HG03460 (cell line): Measurements from ENCODE around the gene CHST11.

Source experiments
- ATAC-seq: cut with Tn5 transposase; IDR thresholded peaks from one replicate; pipeline ENCODE4 v1.9.1; 2021; ENCODE audit not compliant: unreplicated experiment

The CHST11 gene

DNA sequence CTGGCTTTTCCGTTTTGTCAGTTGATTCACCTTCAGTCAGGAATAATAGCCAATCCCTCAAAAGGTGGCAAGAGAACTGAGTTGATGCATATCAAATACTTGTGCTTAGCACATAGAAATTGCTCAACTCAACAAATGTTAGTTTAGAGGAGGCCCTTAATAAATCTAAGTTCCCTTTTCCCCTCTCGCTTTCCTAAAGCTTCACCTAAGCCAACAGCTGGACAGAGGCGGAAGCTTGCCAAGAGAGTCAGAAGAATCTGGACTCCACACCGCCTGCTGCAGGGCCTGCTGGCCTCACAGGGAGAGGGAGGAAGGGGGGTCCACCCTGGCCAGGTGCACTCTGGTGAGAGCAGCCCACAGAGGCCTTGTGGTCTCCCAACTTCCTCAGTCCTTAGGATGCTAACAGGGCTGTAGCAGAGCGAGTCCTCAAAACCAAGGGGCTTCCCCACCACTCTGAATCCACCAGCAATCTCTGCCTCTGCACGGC is 213.1 kb downstream of the CHST11 start:
- ATAC-seq = peak; percentile 68

DNA sequence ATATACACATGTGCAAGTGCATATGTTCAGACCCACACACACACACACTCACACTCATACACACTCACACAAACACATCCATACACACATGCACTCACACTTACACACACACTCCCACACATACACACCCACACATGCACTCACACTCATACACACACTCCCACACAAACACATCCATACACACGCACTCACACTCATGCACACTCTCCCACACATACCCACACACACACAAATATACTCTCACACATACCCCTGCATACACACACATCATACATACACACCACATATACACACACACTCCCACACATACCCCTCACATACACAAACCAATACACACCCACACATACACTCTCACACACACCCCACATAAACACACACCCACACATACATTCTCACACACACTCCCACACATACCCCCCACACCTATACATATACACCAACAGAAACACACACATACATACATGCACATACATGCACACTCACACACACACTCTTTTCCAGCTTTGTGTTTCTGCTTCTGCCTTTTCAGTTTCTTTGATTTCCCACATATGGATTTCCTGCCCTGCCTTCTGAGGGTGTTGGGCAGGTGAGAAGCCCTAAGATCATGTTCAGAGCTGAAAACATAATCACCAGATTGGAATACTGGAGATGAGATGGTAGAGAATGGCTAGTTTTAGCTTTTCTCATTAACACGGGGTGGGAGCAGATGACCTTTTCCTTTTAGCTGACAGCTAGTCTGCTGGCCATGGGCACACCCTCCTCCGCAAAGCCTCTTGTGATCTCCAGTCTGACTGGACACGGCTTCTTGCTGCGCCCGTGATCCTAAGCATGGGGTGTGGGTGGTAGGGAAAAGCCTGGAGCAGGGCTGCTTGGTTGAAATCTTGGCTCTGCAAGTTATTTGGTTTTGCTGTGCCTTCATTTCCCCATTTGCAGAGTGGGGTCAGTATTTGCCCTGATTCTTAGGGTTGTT is 214.0 kb downstream of the CHST11 start:
- no peak for ATAC-seq

- ATAC-seq = peak; percentile 53
Measured at GRCh38 chr12:104671409-104672095, 214.8 kb downstream of the CHST11 start.

DNA sequence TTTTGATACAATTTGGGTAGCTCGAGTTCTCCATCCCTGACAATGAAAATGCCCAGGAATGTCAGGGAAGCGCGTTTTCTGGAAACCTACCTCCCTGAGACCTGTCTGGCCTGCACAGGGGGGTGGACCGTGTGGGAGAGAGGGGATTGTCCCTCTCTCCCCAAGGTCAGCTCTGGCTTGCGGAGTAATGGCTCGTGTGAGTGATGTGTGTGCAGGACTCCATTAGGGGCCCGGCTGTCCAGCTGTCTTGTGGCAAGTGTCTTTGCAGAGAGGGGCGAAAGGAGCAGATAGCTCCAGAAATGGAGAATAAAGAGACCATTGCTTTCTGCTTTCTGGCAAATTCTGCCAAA is 215.3 kb downstream of the CHST11 start:
- no peak for ATAC-seq

DNA sequence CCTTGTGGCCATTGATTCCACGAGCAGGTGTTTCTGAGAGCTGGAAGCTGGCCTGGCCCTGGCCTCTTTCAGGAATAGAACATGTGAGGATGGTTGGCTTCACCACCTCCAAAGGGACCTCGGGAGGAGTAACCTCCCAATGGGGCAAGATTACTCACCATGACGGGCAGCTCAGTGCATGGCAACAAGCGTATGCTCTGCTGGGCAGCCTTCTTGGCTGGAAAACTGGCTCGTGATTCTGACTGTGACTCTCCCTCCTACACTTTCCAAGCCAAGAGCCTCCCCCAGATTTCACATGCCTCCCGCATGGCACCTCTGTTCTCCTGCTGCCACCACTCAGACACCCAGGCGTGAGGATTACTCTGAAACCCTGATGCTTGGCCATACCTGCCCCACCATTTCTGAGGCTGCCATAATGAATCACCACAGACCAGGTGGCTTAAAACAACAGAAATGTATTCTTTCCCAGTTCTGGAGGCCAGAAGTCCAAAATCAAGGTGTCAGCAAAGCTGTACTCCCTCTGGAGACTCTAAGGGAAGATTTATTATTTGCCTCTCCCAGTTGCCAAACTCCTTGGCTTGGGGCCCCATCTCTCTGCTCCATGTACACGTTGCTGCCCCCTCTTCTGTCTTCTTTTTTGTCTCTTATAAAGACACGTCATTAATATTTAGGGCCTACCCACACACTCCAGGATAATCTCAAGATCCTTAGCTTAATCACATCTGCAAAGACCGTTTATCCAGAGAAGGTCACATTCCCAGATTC is 215.9 kb downstream of the CHST11 start:
- ATAC-seq = no peak

DNA sequence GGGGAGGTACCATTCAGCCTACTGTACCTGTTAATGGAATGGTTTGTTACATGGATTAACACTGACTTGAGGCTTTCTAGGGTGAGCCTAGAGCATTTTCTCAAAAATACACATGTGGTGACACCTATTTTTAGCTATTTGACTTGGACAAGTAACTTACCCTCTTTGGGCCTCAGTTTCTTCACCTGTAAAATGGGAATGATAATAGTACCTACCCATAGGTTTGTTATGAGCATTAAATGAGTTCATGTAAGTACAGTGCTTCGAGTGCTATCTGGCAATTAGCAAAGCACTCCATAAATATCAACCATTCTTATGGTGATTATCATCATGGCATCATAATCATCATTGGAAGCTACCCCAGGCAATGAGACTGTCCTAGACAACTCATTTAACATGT is 216.5 kb downstream of the CHST11 start:
- no peak for ATAC-seq

GRCh38 chr12:104673696-104674482 is 217.1 kb downstream of the CHST11 start:
- no peak for ATAC-seq

DNA sequence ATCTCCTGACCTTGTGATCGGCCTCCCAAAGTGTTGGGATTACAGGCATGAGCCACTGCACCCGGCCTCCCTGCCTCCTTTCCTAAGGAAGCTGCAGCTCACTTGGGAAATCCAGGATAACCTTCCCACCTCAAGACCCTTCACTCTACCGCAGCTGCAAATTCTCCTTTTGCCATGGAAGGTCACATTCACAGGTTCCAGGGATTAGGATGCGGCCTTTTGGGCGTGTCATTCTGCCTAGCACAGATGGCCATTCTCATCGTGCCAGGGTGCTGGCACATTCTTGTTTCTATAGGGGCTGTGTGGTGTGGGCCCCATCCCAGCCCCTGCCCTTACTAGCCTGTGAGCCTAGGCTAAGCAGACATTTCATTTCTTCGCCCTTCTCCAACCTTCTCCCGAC is 219.9 kb downstream of the CHST11 start:
- no peak for ATAC-seq

- no peak for ATAC-seq
Measured at GRCh38 chr12:104677441-104678089, 220.8 kb downstream of the CHST11 start.

DNA sequence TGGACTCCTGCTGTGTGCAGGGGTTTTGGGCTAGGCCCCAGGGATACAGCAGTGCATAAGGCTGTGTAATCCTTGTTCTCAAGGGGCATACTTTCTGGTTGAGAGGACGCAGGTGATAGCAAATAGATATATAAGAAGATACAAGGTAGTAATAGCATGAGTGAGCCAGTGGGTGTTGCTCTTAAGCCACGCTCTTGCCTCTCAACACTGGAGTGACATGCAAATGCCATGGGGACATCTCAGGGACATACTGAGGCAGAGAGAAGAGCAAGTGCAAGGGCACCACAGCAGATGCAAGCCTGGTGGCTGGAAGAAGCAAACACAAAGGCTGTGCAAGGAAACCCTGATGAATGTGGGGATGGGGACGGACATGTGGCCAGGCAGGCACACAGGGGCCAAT is 223.3 kb downstream of the CHST11 start:
- no peak for ATAC-seq

DNA sequence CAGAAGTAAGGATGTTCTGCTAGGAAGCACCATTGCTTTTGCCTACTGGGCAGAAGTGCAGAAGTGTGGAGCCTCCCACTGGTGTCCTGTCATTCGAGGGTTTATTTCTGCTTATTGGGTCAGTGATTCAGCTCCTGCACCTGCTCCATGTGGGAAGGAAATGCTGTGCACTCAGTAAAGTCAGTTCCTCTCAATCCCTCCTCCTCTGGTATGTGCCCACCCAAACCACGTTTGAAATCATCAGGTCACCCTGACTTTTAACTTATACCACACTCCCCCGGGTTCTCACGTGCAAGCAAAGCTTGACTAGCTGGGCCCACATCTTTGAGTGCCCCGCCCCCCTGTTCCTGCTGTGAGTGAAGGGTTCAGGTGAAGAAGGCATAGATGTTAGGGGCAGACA is 223.7 kb downstream of the CHST11 start:
- no peak for ATAC-seq

- ATAC-seq = no peak
Measured at GRCh38 chr12:104681012-104681690, 224.4 kb downstream of the CHST11 start.

GRCh38 chr12:104682790-104683279 is 226.1 kb downstream of the CHST11 start:
- peak; percentile 60 for ATAC-seq

- ATAC-seq = no peak
Measured at GRCh38 chr12:104683831-104684503, 227.2 kb downstream of the CHST11 start.

GRCh38 chr12:104684884-104685283 is 228.1 kb downstream of the CHST11 start:
- no peak for ATAC-seq

DNA sequence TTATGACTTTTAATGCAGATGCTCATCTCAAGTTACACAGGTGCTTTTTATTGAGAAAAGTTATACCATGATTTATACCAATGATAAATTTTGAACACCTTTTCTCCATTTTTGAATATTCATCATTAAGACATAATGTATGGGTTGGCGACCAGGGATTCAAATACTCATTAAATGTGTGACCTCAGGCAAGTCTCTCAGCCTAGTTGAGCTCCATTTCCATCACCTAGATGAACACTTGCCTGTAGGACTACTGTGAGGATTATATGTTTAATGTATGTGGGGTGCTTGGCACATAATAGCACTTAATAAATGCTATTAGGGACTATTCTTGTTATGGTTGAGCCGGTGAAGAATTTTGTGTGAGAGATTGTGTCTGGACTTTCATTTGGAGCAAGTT is 228.6 kb downstream of the CHST11 start:
- ATAC-seq = no peak

GRCh38 chr12:104686196-104686595 is 229.4 kb downstream of the CHST11 start:
- ATAC-seq = no peak

- no peak for ATAC-seq
Measured at GRCh38 chr12:104687823-104688573, 231.2 kb downstream of the CHST11 start.
